ENCODE measurements around the gene MAMLD1.

The MAMLD1 gene

GRCh38 chrX:150460781-150461180 lies 97.7 kb downstream of the MAMLD1 start (continued):
- TF ChIP-seq TSHZ1 (tag by site-specific recombination; IDR thresholded peaks at IDR 0.05; ENCODE audit: borderline replicate concordance) (no peak), ZNF138 (tag by site-specific recombination; IDR thresholded peaks at IDR 0.05; ENCODE audit: borderline replicate concordance) (no peak), ZNF561 (tag by site-specific recombination; IDR thresholded peaks at IDR 0.05; ENCODE audit: borderline replicate concordance) (no peak), REST (tag by site-specific recombination; IDR thresholded peaks at IDR 0.05) (no peak), ZNF404 (tag by site-specific recombination; IDR thresholded peaks at IDR 0.05) (no peak), ZNF544 (tag by site-specific recombination; IDR thresholded peaks at IDR 0.05) (no peak), ZNF530 (tag by site-specific recombination; IDR thresholded peaks at IDR 0.05; ENCODE audit: low read depth) (no peak), ZNF23 (tag by site-specific recombination; IDR thresholded peaks at IDR 0.05; ENCODE audit: borderline replicate concordance) (no peak), ZNF596 (tag by site-specific recombination; IDR thresholded peaks at IDR 0.05) (no peak)

GRCh38 chrX:150463566-150463965 lies 100.4 kb downstream of the MAMLD1 start:
- TF ChIP-seq ZNF19 (tag by site-specific recombination; IDR thresholded peaks at IDR 0.05; ENCODE audit: low read depth) = no peak
- TF ChIP-seq ZNF580 (tag by site-specific recombination; IDR thresholded peaks at IDR 0.05) = no peak
- TF ChIP-seq ZNF548 (tag by site-specific recombination; IDR thresholded peaks at IDR 0.05) = no peak

GRCh38 chrX:150464001-150464400 lies 100.9 kb downstream of the MAMLD1 start:
- no peak overlapping the region for H3K4me3 ChIP-seq (ENCODE audit: low read depth, low read length)
- ChIA-PET CTCF (no interaction called here), POLR2A (no interaction called here)
- H3K36me3 ChIP-seq (ENCODE audit: control insufficient read depth in 2 of 2, insufficient read depth in 1 of 2, low read length in 2 of 2) = no peaks in the 10 kb centered on the region
- H3K9me3 ChIP-seq (ENCODE audit: control insufficient read depth, insufficient read depth, low read depth, low read length) = no peaks in the 10 kb centered on the region
- no peaks in the 10 kb centered on the region for H3K4me1 ChIP-seq (ENCODE audit: control insufficient read depth, insufficient read depth, low read length)
- H3K27ac ChIP-seq (ENCODE audit: extremely low read depth, low read depth, low read length) = no peak overlapping the region
- TF ChIP-seq ZFP41 (tag by site-specific recombination; IDR thresholded peaks at IDR 0.05; ENCODE audit: borderline replicate concordance) (no peak), ZNF624 (tag by site-specific recombination; IDR thresholded peaks at IDR 0.05) (no peak), ZNF114 (tag by site-specific recombination; IDR thresholded peaks at IDR 0.05) (no peak), KLF17 (tag by site-specific recombination; IDR thresholded peaks at IDR 0.05) (no peak), KLF7 (tag by site-specific recombination; IDR thresholded peaks at IDR 0.05; ENCODE audit: borderline replicate concordance) (no peak), ZNF26 (tag by site-specific recombination; IDR thresholded peaks at IDR 0.05) (no peak), ZNF561 (tag by site-specific recombination; IDR thresholded peaks at IDR 0.05; ENCODE audit: borderline replicate concordance) (no peak), ZNF629 (tag by site-specific recombination; IDR thresholded peaks at IDR 0.05) (no peak), ZBTB8A (tag by site-specific recombination; IDR thresholded peaks at IDR 0.05) (no peak), ZNF776 (tag by site-specific recombination; IDR thresholded peaks at IDR 0.05; ENCODE audit: borderline replicate concordance) (no peak), IKZF3 (tag by site-specific recombination; IDR thresholded peaks at IDR 0.05) (no peak), YY2 (tag by site-specific recombination; IDR thresholded peaks at IDR 0.05) (no peak)

More at GRCh38 chrX:150463566-150463965, 100.4 kb downstream of the MAMLD1 start:
- H3K9me3 ChIP-seq (ENCODE audit: control insufficient read depth, insufficient read depth, low read depth, low read length) = no peaks in the 10 kb centered on the region
- H3K4me1 ChIP-seq (ENCODE audit: control insufficient read depth, insufficient read depth, low read length) = no peaks in the 10 kb centered on the region
- ChIA-PET POLR2A (no interaction called here), CTCF (no interaction called here)
- no peaks in the 10 kb centered on the region for H3K36me3 ChIP-seq (ENCODE audit: control insufficient read depth in 2 of 2, insufficient read depth in 1 of 2, low read length in 2 of 2)
- no peak overlapping the region for H3K27ac ChIP-seq (ENCODE audit: extremely low read depth, low read depth, low read length)
- H3K4me3 ChIP-seq (ENCODE audit: low read depth, low read length) = no peak overlapping the region

All from HEK293 (cell line).